Astrocyte (in vitro differentiated cells and primary cell): ENCODE results near the gene LRRC31. TPM values are rescaled to one million over a fixed set of nuclear protein-coding genes. Genes with fewer than 3 reads are reported as not detected.

ENCODE experiments used
- DNase-seq: peaks from one replicate; pipeline ENCODE4 v3.0.0-alpha.2; 2010; ENCODE audit warnings: low read depth
- FAIRE-seq: peaks from 2 replicates; lab custom pipeline; 2011; peaks lifted over from hg19 to GRCh38; lab: Jason Lieb, UNC
- H2AFZ ChIP-seq: 2 replicates; pipeline ENCODE4 v1.6.0; 2012; ENCODE audit warnings: low read depth, low read length, inconsistent platforms
- H3K27ac ChIP-seq: 2 replicates; pipeline ENCODE4 v1.5.1; 2011; ENCODE audit warnings: low read depth, low read length, inconsistent platforms
- H3K27me3 ChIP-seq: 2 replicates; pipeline ENCODE4 v1.6.0; 2011; ENCODE audit warnings: low read length, inconsistent platforms; ENCODE audit not compliant: insufficient read depth
- H3K36me3 ChIP-seq: 2 replicates; pipeline ENCODE4 v1.5.1; 2011; ENCODE audit warnings: low read length, inconsistent platforms; ENCODE audit not compliant: insufficient read depth
- H3K4me1 ChIP-seq: 2 replicates; pipeline ENCODE4 v1.5.1; 2011; ENCODE audit warnings: low read length, inconsistent platforms; ENCODE audit not compliant: insufficient read depth
- H3K4me2 ChIP-seq: 2 replicates; pipeline ENCODE4 v1.6.0; 2012; ENCODE audit warnings: low read length, inconsistent platforms
- H3K4me3 ChIP-seq: 2 replicates; pipeline ENCODE4 v1.5.1; 2011; ENCODE audit warnings: low read depth, mild to moderate bottlenecking, low read length, inconsistent platforms; ENCODE audit not compliant: insufficient read depth
- H3K79me2 ChIP-seq: 2 replicates; pipeline ENCODE4 v1.6.0; 2012; ENCODE audit warnings: mild to moderate bottlenecking, low read length, inconsistent platforms; ENCODE audit not compliant: insufficient read depth
- H3K9ac ChIP-seq: 2 replicates; pipeline ENCODE4 v1.6.0; 2012; ENCODE audit warnings: mild to moderate bottlenecking, low read length, inconsistent platforms
- H3K9me3 ChIP-seq: 2 replicates; pipeline ENCODE4 v1.5.1; 2012; ENCODE audit warnings: low read depth, mild to moderate bottlenecking, low read length, inconsistent platforms; ENCODE audit not compliant: insufficient read depth
- H4K20me1 ChIP-seq: 2 replicates; pipeline ENCODE4 v1.6.0; 2012; ENCODE audit warnings: low read length, inconsistent platforms; ENCODE audit not compliant: insufficient read depth
- H3K27ac Mint-ChIP-seq: one replicate; pipeline ENCODE4 v1.8.0; 2021; ENCODE audit warnings: mild to moderate bottlenecking, mixed read lengths; ENCODE audit not compliant: unreplicated experiment
- H3K27me3 Mint-ChIP-seq: one replicate; pipeline ENCODE4 v1.8.0; 2021; ENCODE audit warnings: low read depth, mixed read lengths; ENCODE audit not compliant: unreplicated experiment
- H3K36me3 Mint-ChIP-seq: one replicate; pipeline ENCODE4 v1.8.0; 2021; ENCODE audit warnings: low read depth, mixed read lengths; ENCODE audit not compliant: unreplicated experiment
- H3K4me1 Mint-ChIP-seq: one replicate; pipeline ENCODE4 v1.8.0; 2021; ENCODE audit warnings: low read depth, mixed read lengths; ENCODE audit not compliant: unreplicated experiment
- H3K4me3 Mint-ChIP-seq: one replicate; pipeline ENCODE4 v1.8.0; 2021; ENCODE audit warnings: mild to moderate bottlenecking, moderate library complexity, mixed read lengths; ENCODE audit not compliant: unreplicated experiment
- H3K9me3 Mint-ChIP-seq: one replicate; pipeline ENCODE4 v1.8.0; 2021; ENCODE audit warnings: mild to moderate bottlenecking, mixed read lengths; ENCODE audit not compliant: unreplicated experiment
- EZH2 ChIP-seq: IDR thresholded peaks from 2 replicates; pipeline ENCODE4 v1.6.1; 2012; ENCODE audit warnings: mild to moderate bottlenecking, low read length, inconsistent platforms; ENCODE audit not compliant: insufficient read depth
- total RNA-seq: library from RNA; stranded (reverse); gene quantifications from 2 replicates; pipeline ENCODE4 v1.2.1, GENCODE V29; 2021
- TF ChIP-seq, protein P1 (sequence below): IDR thresholded peaks from 2 replicates; pipeline ENCODE4 v1.5.1; 2011; ENCODE audit warnings: low read depth, mild to moderate bottlenecking, inconsistent platforms, low read length, moderate library complexity; ENCODE audit not compliant: insufficient read depth

The LRRC31 gene
- total RNA-seq, 1 donor from 2014 or later, result 0.16 TPM

DNA sequence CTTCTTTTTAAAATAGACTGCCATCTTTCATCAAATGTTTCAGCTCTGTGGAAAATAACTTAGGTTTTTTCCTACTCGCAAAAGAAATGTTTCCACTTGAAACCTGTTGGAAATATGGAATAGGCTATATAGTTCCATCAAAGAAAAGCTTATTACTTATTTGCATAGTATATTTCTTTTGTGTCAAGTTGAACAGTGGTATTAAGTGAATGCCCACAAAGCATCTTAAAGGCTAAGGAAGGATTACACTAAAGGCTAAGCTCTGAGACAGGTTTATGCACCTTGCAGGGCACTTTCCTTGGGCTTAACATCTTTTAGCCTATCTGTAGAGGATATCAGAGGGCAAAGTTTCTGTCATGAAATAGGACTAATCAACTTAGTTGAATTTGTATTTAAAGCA lies 41.5 kb upstream of the LRRC31 start, which contains the start of gene SAMD7:
Gene SAMD7 (plus strand): TSS at position 301 of the 400 bp plus-strand sequence. CDS start 7,927 bp downstream, outside the sequence.
- H3K27ac ChIP-seq, result no peak within 1 kb of the TSS
- H3K4me3 ChIP-seq, result no peak within 1 kb of the TSS
- H3K4me2 ChIP-seq, result no peak within 1 kb of the TSS
- H3K4me1 Mint-ChIP-seq, result peaks cover 10% of the 10 kb centered on the region
- H3K36me3 Mint-ChIP-seq, result no peaks in the 10 kb centered on the region
- no peaks in the 10 kb centered on the region for H3K4me1 ChIP-seq
- no peaks in the 10 kb centered on the region for H3K9me3 Mint-ChIP-seq
- no peak for FAIRE-seq
- H3K79me2 ChIP-seq, result no peaks in the 10 kb centered on the region
- no peaks in the 10 kb centered on the region for H3K27me3 ChIP-seq
- no peaks in the 10 kb centered on the region for H4K20me1 ChIP-seq
- no peak for TF ChIP-seq EZH2
- TF ChIP-seq, protein P1, sequence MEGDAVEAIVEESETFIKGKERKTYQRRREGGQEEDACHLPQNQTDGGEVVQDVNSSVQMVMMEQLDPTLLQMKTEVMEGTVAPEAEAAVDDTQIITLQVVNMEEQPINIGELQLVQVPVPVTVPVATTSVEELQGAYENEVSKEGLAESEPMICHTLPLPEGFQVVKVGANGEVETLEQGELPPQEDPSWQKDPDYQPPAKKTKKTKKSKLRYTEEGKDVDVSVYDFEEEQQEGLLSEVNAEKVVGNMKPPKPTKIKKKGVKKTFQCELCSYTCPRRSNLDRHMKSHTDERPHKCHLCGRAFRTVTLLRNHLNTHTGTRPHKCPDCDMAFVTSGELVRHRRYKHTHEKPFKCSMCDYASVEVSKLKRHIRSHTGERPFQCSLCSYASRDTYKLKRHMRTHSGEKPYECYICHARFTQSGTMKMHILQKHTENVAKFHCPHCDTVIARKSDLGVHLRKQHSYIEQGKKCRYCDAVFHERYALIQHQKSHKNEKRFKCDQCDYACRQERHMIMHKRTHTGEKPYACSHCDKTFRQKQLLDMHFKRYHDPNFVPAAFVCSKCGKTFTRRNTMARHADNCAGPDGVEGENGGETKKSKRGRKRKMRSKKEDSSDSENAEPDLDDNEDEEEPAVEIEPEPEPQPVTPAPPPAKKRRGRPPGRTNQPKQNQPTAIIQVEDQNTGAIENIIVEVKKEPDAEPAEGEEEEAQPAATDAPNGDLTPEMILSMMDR, result no peak
- no peaks in the 10 kb centered on the region for H3K27me3 Mint-ChIP-seq
- no peak within 1 kb of the TSS for H3K9ac ChIP-seq
- no peak within 1 kb of the TSS for H3K27ac Mint-ChIP-seq
- DNase-seq, result no peak
- H3K36me3 ChIP-seq, result no peaks in the 10 kb centered on the region
- H2AFZ ChIP-seq, result no peak within 1 kb of the TSS
- H3K9me3 ChIP-seq, result no peaks in the 10 kb centered on the region
- H3K4me3 Mint-ChIP-seq, result no peak within 1 kb of the TSS

DNA sequence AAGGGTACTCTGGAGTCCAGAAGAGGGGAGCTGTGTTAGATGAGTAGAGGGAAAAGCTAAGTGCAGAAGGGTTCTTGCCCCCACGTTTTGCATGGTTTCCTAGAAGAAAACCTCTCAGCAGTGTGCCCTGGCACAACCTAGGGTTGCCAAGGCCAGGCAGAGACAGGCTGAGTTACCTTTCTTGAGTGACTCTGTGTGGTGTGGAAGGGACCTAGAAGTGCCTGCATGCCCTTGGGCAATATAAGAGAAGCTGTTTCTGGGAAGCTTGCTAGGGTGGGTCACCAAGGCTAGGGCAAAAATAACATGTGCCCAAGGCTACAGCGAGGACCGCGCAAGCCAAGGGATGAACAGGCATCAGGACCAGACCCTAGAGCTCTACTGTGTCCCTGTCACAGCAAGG lies 38.2 kb upstream of the LRRC31 start:
- Histone ChIP-seq H3K27me3 (no peaks in the 10 kb centered on the region), H3K79me2 (no peaks in the 10 kb centered on the region), H3K4me2 (no peak overlapping the region), H2AFZ (no peak overlapping the region), H3K36me3 (no peaks in the 10 kb centered on the region), H3K4me1 (no peaks in the 10 kb centered on the region), H3K9me3 (no peaks in the 10 kb centered on the region), H3K9ac (no peak overlapping the region), H3K27ac (no peak overlapping the region), H3K4me3 (no peak overlapping the region), H4K20me1 (no peaks in the 10 kb centered on the region)
- no peaks in the 10 kb centered on the region for H3K27me3 Mint-ChIP-seq
- H3K36me3 Mint-ChIP-seq, result no peaks in the 10 kb centered on the region
- DNase-seq (no peak), FAIRE-seq (no peak)
- H3K4me1 Mint-ChIP-seq, result no peaks in the 10 kb centered on the region
- H3K4me3 Mint-ChIP-seq, result no peak overlapping the region
- TF ChIP-seq, protein P1, result no peak
- no peak for TF ChIP-seq EZH2
- no peak overlapping the region for H3K27ac Mint-ChIP-seq
- H3K9me3 Mint-ChIP-seq, result peaks cover 8% of the 10 kb centered on the region

DNA sequence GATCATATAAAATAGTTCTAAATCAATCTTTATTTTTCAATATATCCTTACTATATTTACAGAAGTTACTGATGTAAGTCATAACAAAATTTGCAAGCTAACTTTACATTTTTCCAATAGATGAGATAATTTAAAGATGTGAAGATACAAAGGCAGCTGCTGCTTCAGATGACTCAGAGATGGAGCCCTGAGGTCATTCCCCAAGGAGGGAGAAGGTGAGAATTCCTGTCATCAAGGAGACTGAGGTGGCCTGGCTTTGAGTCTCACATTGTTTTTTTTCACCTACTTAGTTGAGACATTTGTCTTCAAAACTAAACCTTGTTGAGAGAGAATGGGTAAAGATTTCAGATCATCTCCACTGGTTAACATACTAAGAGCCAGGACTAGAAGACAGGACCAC lies 37.7 kb upstream of the LRRC31 start:
- H2AFZ ChIP-seq, result no peak overlapping the region
- H3K36me3 ChIP-seq, result no peaks in the 10 kb centered on the region
- no peak overlapping the region for H3K4me3 ChIP-seq
- no peaks in the 10 kb centered on the region for H3K79me2 ChIP-seq
- DNase-seq (no peak), FAIRE-seq (no peak)
- H3K27ac ChIP-seq, result no peak overlapping the region
- Mint-ChIP-seq H3K27me3 (no peaks in the 10 kb centered on the region), H3K4me1 (no peaks in the 10 kb centered on the region), H3K36me3 (no peaks in the 10 kb centered on the region), H3K27ac (no peak overlapping the region), H3K9me3 (peaks cover 10% of the 10 kb centered on the region), H3K4me3 (no peak overlapping the region)
- TF ChIP-seq EZH2, result no peak
- TF ChIP-seq, protein P1, result no peak
- H3K4me1 ChIP-seq, result no peaks in the 10 kb centered on the region
- H3K4me2 ChIP-seq, result no peak overlapping the region
- H3K9me3 ChIP-seq, result no peaks in the 10 kb centered on the region
- H3K27me3 ChIP-seq, result no peaks in the 10 kb centered on the region
- H3K9ac ChIP-seq, result no peak overlapping the region
- H4K20me1 ChIP-seq, result no peaks in the 10 kb centered on the region
